Measurements from ENCODE around the gene PHC2.

DNA sequence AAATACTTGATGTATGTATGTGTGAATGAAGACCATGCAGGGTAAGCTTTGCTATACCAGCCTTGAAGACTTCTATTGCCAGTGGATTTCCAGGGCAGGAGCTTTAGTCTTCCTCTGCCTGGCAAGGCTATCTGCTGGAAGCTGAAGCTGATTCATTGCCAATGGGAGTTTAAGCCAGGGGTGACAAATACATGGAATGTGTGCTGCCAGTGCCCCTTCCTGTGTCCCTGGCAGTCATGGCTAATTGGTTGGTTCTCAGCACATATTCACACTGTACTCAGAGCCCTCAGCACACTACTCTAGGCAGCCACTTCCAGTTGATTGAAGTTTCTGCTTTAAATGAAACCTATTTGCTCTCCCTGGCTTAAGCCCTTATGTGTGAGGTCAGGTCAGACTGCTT is 43.0 kb upstream of the PHC2 start:
- TF ChIP-seq ZFX (IDR thresholded peaks at IDR 0.05; ENCODE audit: borderline replicate concordance) = no peak
- TF ChIP-seq, protein P1, sequence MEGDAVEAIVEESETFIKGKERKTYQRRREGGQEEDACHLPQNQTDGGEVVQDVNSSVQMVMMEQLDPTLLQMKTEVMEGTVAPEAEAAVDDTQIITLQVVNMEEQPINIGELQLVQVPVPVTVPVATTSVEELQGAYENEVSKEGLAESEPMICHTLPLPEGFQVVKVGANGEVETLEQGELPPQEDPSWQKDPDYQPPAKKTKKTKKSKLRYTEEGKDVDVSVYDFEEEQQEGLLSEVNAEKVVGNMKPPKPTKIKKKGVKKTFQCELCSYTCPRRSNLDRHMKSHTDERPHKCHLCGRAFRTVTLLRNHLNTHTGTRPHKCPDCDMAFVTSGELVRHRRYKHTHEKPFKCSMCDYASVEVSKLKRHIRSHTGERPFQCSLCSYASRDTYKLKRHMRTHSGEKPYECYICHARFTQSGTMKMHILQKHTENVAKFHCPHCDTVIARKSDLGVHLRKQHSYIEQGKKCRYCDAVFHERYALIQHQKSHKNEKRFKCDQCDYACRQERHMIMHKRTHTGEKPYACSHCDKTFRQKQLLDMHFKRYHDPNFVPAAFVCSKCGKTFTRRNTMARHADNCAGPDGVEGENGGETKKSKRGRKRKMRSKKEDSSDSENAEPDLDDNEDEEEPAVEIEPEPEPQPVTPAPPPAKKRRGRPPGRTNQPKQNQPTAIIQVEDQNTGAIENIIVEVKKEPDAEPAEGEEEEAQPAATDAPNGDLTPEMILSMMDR (IDR thresholded peaks at IDR 0.05) = no peak

Measured in 22Rv1 (cell line).